ENCODE results near the gene LKAAEAR1. TPM values are rescaled to one million over a fixed set of nuclear protein-coding genes. Genes with fewer than 3 reads are reported as not detected.

LKAAEAR1 gene
- total RNA-seq (2014; rRNA removed; shearing (Covaris generic)) (not detected in 2 replicates), total RNA-seq (2022) (not detected in 2 replicates), Bru-seq, nascent RNA (not detected), BruChase-seq, experiment 1, labeled RNA remaining after a 6-hour chase (not detected), BruChase-seq, experiment 2, labeled RNA remaining after a 2-hour chase (not detected)
- long read RNA-seq, result 0 reads

GRCh38 chr20:64083804-64084684 lies at the start of gene LKAAEAR1:
TSS of gene LKAAEAR1 (minus strand) at chr20:64084398. CDS start at chr20:64084219, 179 bp downstream.
- no TSS peak for BruUV-seq (replicated peaks)
- DNase-seq (ENCODE audit: low spot score), result no peak
- Histone ChIP-seq H3K36me3 (ENCODE audit: insufficient read depth, low read length) (no peaks in the 10 kb centered on the region), H3K9me3 (ENCODE audit: low read length) (no peaks in the 10 kb centered on the region), H2AFZ (ENCODE audit: low read length) (no peak within 1 kb of the TSS), H3K79me2 (ENCODE audit: insufficient read depth, low read depth, low read length) (peaks cover under 1% of the 10 kb centered on the region; the same call in 1 of the 2 replicates), H3K27ac (ENCODE audit: low read depth, low read length, poor library complexity, severe bottlenecking) (no peak within 1 kb of the TSS), H3K4me3 (ENCODE audit: low read depth, low read length, poor library complexity, severe bottlenecking) (peak within 1 kb of the TSS; percentile 45), H3K4me2 (ENCODE audit: low read length) (peak within 1 kb of the TSS; percentile 72), H3K9me2 (ENCODE audit: insufficient read depth, low read length) (no peaks in the 10 kb centered on the region), H3K4me1 (ENCODE audit: insufficient read depth, low read length, poor library complexity, severe bottlenecking) (peaks cover 19% of the 10 kb centered on the region), H4K20me1 (ENCODE audit: insufficient read depth, low read length) (no peaks in the 10 kb centered on the region)
- TF ChIP-seq EZH2phosphoT487 (IDR thresholded peaks at IDR 0.05; ENCODE audit: borderline replicate concordance, low read depth, low read length) (no peak), CTCF (conservative IDR thresholded peaks at IDR 0.05; ENCODE audit: low read length) (peak; percentile 34; the same call in 1 of the 2 replicates)
- POLR2A ChIA-PET, result no interaction called here
- CTCF ChIA-PET (ENCODE audit: unreplicated experiment), result interaction anchor here (0.6 kb wide), 1 partner anchor 132 kb away, joined by 3 read pairs; no protein-coding TSS in a partner anchor
- intact Hi-C loops (cut with micrococcal nuclease; ENCODE audit: unreplicated experiment), result loop anchor here (1.0 kb wide), 2 partner anchors 30 to 36 kb away; no protein-coding TSS in a partner anchor

GRCh38 chr20:64131406-64131805 lies 47.2 kb upstream of the LKAAEAR1 start:
- no TSS peak for BruUV-seq (replicated peaks)
- H2AFZ ChIP-seq (ENCODE audit: low read length), result no peak overlapping the region

More at GRCh38 chr20:64131406-64131805, 47.2 kb upstream of the LKAAEAR1 start:
- H3K27ac ChIP-seq (ENCODE audit: low read depth, low read length, poor library complexity, severe bottlenecking), result no peak overlapping the region
- ChIA-PET CTCF (ENCODE audit: unreplicated experiment) (no interaction called here), POLR2A (no interaction called here)
- no peak overlapping the region for H3K4me2 ChIP-seq (ENCODE audit: low read length)
- no peak overlapping the region for H3K4me3 ChIP-seq (ENCODE audit: low read depth, low read length, poor library complexity, severe bottlenecking)
- no peaks in the 10 kb centered on the region for H4K20me1 ChIP-seq (ENCODE audit: insufficient read depth, low read length)
- no peaks in the 10 kb centered on the region for H3K79me2 ChIP-seq (ENCODE audit: insufficient read depth, low read depth, low read length)
- H3K36me3 ChIP-seq (ENCODE audit: insufficient read depth, low read length), result no peaks in the 10 kb centered on the region
- DNase-seq (ENCODE audit: low spot score), result no peak
- H3K9me3 ChIP-seq (ENCODE audit: low read length), result no peaks in the 10 kb centered on the region
- no peaks in the 10 kb centered on the region for H3K4me1 ChIP-seq (ENCODE audit: insufficient read depth, low read length, poor library complexity, severe bottlenecking)
- H3K9me2 ChIP-seq (ENCODE audit: insufficient read depth, low read length), result no peaks in the 10 kb centered on the region
- TF ChIP-seq CTCF (conservative IDR thresholded peaks at IDR 0.05; ENCODE audit: low read length), result no peak
- TF ChIP-seq EZH2phosphoT487 (IDR thresholded peaks at IDR 0.05; ENCODE audit: borderline replicate concordance, low read depth, low read length), result no peak
- intact Hi-C loops (cut with micrococcal nuclease; ENCODE audit: unreplicated experiment), result no loop called here

All from OCI-LY7 (cell line).